Hippocampal formation (tissue), 2 donors: ENCODE results near the gene SLC19A1.

Source experiments
- DNase-seq, 2 donors: peaks; one replicate each; lab custom pipeline; 2025; lab: John Stamatoyannopoulos, UW

The SLC19A1 gene

GRCh38 chr21:45558044-45558721, 15.9 kb upstream of the SLC19A1 start:
- no peak for DNase-seq

DNA sequence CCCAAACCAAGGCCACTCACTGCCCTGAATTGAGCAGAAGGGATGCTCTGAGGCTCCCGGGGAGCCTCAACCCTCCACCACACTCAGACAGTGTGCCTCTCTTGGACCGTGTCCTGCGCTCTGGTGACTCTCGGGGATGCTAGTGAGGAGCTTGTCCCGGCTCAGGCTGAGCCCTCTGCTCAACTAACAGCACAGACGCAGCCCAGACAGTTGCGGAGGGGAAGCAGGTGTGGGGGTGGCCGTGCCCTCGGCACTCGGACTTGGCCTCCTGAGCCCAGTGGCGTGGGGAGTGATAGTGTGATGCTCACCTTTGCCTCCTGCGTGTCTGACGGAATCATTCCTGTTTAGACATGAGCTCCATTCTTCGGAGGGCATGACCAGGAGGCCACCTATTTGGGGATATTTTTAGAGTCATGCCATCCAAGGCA, 15.4 kb upstream of the SLC19A1 start:
- DNase-seq = no peak

- DNase-seq = peak in 1 of 2 donors; percentile 21
Measured at GRCh38 chr21:45556645-45557615, 14.7 kb upstream of the SLC19A1 start.

DNA sequence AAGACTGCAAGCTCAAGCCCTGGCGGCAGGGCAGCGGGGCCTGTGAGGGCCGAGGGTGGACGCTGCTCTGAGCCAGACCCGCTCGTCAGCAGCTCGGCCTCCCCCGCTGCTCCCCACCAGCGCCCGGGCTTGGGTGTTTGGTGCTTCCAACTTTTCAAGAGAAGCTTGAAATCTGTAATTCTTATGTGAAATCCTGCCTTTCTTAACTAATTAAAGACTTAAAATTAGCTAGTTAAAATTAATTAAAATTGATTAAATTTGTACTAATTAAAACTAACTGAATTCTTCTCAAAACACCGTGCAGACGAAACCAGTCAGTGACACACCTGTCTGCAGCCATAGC, 14.0 kb upstream of the SLC19A1 start:
- DNase-seq = no peak

GRCh38 chr21:45555557-45556301, 13.5 kb upstream of the SLC19A1 start:
- peak; percentile 26 to 68 for DNase-seq

DNA sequence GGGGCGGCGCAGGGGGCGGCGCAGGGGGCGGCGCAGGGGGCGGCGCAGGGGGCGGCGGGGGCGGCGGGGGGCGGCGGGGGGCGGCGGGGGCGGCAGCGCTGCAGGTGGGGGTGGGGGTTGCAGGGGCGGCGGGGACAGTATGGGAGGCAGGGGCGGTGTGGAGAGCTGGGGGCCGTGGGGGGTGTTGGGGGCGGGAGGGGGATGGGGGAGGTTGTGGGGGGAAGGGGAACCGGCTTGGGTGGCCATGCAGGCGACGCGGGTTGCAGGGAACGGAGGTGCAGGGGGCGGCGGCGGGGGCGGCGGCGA, 13.0 kb upstream of the SLC19A1 start:
- DNase-seq = no peak

GRCh38 chr21:45554477-45555175, 12.4 kb upstream of the SLC19A1 start:
- DNase-seq = peak; percentile 23 to 73

GRCh38 chr21:45552696-45553391, 10.6 kb upstream of the SLC19A1 start:
- DNase-seq = no peak

- DNase-seq = no peak
Measured at GRCh38 chr21:45551783-45552695, 9.8 kb upstream of the SLC19A1 start.

DNA sequence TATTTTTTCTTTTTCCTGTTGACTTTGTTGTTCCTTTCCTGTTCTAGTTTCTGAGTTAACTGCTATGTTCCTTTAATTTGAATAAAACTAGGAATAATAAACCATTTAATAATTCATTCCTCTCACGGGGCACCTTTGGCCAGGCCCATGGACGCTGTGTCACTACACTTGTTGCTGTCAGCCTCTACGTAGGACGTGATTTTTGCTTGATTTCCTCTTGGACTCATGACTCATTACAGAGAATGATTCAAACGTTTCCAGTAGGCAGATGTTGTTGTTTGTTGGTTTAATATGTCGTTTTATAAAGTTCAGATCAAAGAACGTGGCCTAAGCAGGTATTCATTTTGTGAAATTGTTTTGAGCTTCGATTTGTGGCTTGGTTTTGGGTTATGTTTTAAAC, 9.1 kb upstream of the SLC19A1 start:
- DNase-seq = no peak

DNA sequence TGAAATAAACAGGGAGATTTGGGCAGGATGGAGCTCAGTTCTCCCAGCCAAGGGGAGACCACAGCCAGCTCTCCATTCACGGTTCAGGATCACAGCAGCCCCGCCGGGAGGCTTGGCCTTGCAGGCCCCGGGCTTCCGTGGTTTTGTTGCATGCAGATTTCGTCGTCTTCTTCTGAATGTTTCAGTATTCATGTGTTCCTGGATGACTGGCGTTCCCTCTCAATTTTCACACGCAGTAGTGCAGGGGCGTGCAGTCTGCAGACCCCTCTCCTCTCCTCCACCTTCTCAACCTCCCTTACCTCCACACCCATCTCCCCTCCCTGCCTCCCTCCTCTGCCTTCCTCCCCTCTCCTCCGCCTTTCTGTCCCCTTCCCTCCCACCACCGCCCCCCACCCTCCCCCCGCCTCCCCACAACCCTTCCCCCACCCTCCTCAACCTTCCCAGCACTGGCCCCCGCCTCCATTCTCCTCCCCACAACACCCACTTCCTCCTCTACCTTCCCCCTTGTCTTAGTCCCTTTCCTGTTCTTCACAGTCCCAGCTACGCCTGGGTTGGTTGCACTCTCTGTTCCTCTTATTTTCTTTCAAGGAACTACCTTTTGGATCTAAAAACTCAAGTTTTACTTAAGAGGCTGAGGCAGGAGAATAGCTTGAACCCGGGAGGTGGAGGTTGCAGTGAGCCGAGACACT, 8.4 kb upstream of the SLC19A1 start:
- DNase-seq = no peak

GRCh38 chr21:45549626-45550463, 7.6 kb upstream of the SLC19A1 start:
- no peak for DNase-seq

DNA sequence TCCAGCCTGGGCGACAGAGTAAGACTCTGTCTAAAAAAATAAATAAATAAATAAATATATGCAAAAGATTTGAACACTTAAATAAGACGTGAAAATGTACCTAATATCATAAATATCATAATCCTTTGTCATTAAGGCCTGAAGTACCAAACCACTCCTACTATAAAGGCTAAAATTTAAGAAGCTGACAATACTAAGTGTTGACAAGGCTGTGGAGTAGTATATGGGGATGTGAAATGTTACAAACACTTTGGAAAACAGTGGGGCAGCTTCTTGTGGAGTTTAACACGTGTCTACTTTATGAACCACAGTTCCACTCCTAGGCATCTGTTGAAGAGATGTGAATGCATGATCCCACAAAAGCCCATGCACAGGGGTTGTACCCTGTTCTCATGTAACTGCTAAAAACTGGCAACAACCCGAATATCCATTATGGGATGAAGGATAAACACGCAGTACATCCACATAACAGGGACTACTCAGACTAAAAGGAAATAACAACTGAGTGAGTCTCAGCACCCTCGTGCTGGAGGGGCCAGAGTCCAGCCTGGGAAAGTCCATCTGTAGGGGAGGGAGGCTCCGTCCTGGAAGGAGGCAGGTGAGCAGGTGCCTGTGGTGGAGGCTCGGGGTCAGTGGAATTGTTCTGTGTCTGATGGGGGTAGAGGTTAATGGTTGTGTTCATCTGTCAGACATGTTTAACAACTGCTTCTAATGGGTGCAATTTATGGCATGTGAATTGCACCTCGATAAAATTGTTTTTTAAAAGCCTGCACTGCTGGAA, 6.7 kb upstream of the SLC19A1 start:
- DNase-seq = no peak

DNA sequence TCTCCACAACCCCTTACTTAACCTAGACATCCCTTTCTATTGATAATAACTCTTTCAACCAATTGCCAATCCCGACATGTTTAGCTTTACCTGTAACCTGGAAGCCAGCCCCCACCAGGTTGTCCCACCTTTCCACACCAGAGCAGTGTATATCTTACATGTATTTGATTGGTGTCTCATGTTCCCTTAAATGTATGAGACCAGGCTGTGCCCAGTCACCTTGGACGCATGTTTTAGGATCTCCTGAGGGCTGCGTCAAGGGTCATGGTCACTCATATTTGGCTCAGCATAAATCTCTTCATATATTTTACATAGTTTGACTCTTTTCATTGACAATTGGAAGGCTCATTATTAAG, 5.3 kb upstream of the SLC19A1 start:
- no peak for DNase-seq

- DNase-seq = no peak
Measured at GRCh38 chr21:45546636-45547544, 4.7 kb upstream of the SLC19A1 start.

- DNase-seq = no peak
Measured at GRCh38 chr21:45545691-45546531, 3.7 kb upstream of the SLC19A1 start.
